SK-N-MC (cell line): Measurements from ENCODE around the gene RFX2.

Source experiments
- EZH2 ChIP-seq: fragments of 200-600 bp; sonication (generic); IDR thresholded peaks from one replicate; pipeline ENCODE4 v1.6.1; 2017; ENCODE audit warnings: antibody characterized with exemption
- POLR2AphosphoS5 ChIP-seq: IDR thresholded peaks from 2 replicates; pipeline ENCODE4 v1.6.1; 2012; ENCODE audit warnings: mild to moderate bottlenecking, low read depth, low read length, borderline replicate concordance

DNA sequence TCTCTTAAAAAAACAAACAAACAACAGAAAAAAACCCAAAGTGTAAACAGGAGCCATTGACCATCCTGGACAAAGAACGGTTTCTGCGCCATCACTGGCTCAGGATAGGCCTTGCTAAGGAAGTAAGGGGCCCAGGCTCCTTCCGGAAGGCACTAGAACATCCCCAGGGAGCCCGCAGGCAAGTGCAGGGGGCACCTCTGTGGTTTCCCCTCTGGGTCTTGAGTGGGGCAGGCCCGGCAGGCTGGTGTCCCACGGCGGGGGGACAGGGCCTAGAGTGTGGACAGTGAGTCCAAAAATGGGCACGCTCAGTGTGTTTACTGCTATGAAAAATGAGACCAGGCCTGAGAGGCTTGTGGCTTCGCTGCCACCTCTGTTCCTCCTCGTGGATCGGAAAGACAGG is 117.5 kb downstream of the RFX2 start:
- TF ChIP-seq POLR2AphosphoS5, result no peak
- no peak for TF ChIP-seq EZH2
